ENCODE data around the gene RHBDL1.

RHBDL1 gene

GRCh38 chr16:674968-675883 lies at the start of gene RHBDL1:
TSS of gene RHBDL1 (plus strand) at chr16:675671. CDS start at chr16:675791, 120 bp downstream.
- DNase-seq (ENCODE audit: low read depth) = no peak

GRCh38 chr16:625977-626765 lies 49.3 kb upstream of the RHBDL1 start:
- DNase-seq (ENCODE audit: low read depth) = no peak

- DNase-seq (ENCODE audit: low read depth) = no peak
Measured at GRCh38 chr16:626787-627453, 48.6 kb upstream of the RHBDL1 start.

- no peak for DNase-seq (ENCODE audit: low read depth)
Measured at GRCh38 chr16:627454-628239, 47.8 kb upstream of the RHBDL1 start.

- no peak for DNase-seq (ENCODE audit: low read depth)
Measured at GRCh38 chr16:628321-629061, 47.0 kb upstream of the RHBDL1 start.

GRCh38 chr16:629185-629832 lies 46.2 kb upstream of the RHBDL1 start:
- no peak for DNase-seq (ENCODE audit: low read depth)

GRCh38 chr16:629833-630248 lies 45.6 kb upstream of the RHBDL1 start:
- DNase-seq (ENCODE audit: low read depth) = no peak

- no peak for DNase-seq (ENCODE audit: low read depth)
Measured at GRCh38 chr16:630249-630814, 45.1 kb upstream of the RHBDL1 start.

GRCh38 chr16:630815-631405 lies 44.6 kb upstream of the RHBDL1 start, which contains the start of gene WFIKKN1:
TSS of gene WFIKKN1 (plus strand) at chr16:630985. CDS start at chr16:631254, 269 bp downstream.
- no peak for DNase-seq (ENCODE audit: low read depth)

GRCh38 chr16:631808-632358 lies 43.6 kb upstream of the RHBDL1 start:
- no peak for DNase-seq (ENCODE audit: low read depth)

GRCh38 chr16:632486-633335 lies 42.8 kb upstream of the RHBDL1 start:
- DNase-seq (ENCODE audit: low read depth) = no peak

GRCh38 chr16:633336-634050 lies 42.0 kb upstream of the RHBDL1 start:
- DNase-seq (ENCODE audit: low read depth) = no peak

- DNase-seq (ENCODE audit: low read depth) = no peak
Measured at GRCh38 chr16:634051-634670, 41.3 kb upstream of the RHBDL1 start.

GRCh38 chr16:634996-635395 lies 40.5 kb upstream of the RHBDL1 start:
- no peak for DNase-seq (ENCODE audit: low read depth)

- no peak for DNase-seq (ENCODE audit: low read depth)
Measured at GRCh38 chr16:635573-636205, 39.8 kb upstream of the RHBDL1 start.

GRCh38 chr16:636206-637080 lies 39.0 kb upstream of the RHBDL1 start, which contains the start of gene METTL26:
TSS of gene METTL26 (minus strand) at chr16:636305. CDS start at chr16:636290, 15 bp downstream.
- DNase-seq (ENCODE audit: low read depth) = peak; percentile 91
